ENCODE results near the gene FGF18.

FGF18 gene

GRCh38 chr5:171426266-171426665 lies 6.8 kb downstream of the FGF18 start:
- no peak overlapping the region for H3K4me3 ChIP-seq (ENCODE audit: control insufficient read depth, low read depth, low read length)
- TF ChIP-seq, protein P1, sequence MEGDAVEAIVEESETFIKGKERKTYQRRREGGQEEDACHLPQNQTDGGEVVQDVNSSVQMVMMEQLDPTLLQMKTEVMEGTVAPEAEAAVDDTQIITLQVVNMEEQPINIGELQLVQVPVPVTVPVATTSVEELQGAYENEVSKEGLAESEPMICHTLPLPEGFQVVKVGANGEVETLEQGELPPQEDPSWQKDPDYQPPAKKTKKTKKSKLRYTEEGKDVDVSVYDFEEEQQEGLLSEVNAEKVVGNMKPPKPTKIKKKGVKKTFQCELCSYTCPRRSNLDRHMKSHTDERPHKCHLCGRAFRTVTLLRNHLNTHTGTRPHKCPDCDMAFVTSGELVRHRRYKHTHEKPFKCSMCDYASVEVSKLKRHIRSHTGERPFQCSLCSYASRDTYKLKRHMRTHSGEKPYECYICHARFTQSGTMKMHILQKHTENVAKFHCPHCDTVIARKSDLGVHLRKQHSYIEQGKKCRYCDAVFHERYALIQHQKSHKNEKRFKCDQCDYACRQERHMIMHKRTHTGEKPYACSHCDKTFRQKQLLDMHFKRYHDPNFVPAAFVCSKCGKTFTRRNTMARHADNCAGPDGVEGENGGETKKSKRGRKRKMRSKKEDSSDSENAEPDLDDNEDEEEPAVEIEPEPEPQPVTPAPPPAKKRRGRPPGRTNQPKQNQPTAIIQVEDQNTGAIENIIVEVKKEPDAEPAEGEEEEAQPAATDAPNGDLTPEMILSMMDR (IDR thresholded peaks at IDR 0.05; ENCODE audit: control insufficient read depth, insufficient read depth, low read depth, low read length, missing control alignments) = no peak
- no peak for DNase-seq (ENCODE audit: low read depth)

DNA sequence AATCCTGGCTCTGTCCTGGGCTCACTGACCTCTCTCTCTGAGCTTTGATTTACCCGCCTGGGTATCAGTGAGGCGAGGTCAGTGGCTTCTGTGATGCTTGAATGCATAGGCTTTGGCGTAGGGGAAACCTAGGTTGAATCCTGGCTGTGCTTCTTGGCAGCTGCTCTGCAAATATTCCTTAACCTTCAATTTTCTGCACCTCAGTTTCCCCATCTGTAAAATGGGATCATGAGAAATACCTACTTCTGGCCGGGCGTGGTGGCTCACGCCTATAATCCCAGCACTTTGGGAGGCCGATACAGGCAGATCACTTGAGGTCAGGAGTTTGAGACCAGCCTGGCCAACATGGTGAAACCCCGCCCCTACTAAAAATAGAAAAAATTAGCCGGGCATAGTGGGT lies 7.2 kb downstream of the FGF18 start:
- no peak for DNase-seq (ENCODE audit: low read depth)
- no peak overlapping the region for H3K4me3 ChIP-seq (ENCODE audit: control insufficient read depth, low read depth, low read length)
- TF ChIP-seq, protein P1 (IDR thresholded peaks at IDR 0.05; ENCODE audit: control insufficient read depth, insufficient read depth, low read depth, low read length, missing control alignments) = no peak

GRCh38 chr5:171427318-171428167 lies 8.1 kb downstream of the FGF18 start:
- no peak overlapping the region for H3K4me3 ChIP-seq (ENCODE audit: control insufficient read depth, low read depth, low read length)
- TF ChIP-seq, protein P1 (IDR thresholded peaks at IDR 0.05; ENCODE audit: control insufficient read depth, insufficient read depth, low read depth, low read length, missing control alignments) = no peak
- DNase-seq (ENCODE audit: low read depth) = no peak

- no peak for DNase-seq (ENCODE audit: low read depth)
- TF ChIP-seq, protein P1 (IDR thresholded peaks at IDR 0.05; ENCODE audit: control insufficient read depth, insufficient read depth, low read depth, low read length, missing control alignments) = no peak
- no peak overlapping the region for H3K4me3 ChIP-seq (ENCODE audit: control insufficient read depth, low read depth, low read length)
Measured at GRCh38 chr5:171428168-171428696, 8.8 kb downstream of the FGF18 start.

DNA sequence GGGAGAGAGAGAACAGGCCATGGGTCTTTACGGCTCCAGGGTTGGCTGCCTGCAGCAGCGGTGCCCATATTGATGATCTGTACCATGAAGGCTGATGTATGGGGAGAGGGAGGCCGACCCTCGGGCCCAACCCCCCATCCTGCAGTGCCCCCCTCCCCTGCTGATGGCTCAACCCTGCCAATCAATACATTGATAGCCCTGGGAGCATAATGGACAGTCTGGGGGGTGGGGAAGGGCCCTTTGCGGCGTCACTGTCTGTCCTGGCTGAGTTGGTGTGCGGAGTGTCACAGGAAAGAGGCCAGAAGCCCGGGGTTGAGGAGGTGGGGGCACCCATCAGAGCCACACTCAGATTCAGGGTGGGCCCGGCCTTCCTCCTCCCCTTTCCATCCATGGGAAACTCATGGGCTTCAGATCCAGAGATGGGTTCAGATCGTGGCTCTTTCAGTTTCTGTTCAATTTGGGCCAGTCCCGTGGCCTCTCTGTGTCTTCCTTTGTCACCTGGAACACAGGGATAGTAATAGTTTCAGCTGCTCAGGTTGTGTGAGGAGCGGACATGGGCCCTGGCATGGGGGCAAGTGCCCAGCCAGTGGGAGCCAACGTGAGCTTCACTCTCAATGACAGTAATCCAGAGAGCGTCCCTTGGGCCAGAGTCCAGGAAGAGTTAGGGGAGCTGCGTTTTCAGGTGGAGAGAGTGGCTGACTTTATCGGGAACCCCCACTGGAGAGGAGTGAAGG lies 9.5 kb downstream of the FGF18 start:
- H3K4me3 ChIP-seq (ENCODE audit: control insufficient read depth, low read depth, low read length) = no peak overlapping the region
- DNase-seq (ENCODE audit: low read depth) = no peak
- TF ChIP-seq, protein P1 (IDR thresholded peaks at IDR 0.05; ENCODE audit: control insufficient read depth, insufficient read depth, low read depth, low read length, missing control alignments) = no peak

DNA sequence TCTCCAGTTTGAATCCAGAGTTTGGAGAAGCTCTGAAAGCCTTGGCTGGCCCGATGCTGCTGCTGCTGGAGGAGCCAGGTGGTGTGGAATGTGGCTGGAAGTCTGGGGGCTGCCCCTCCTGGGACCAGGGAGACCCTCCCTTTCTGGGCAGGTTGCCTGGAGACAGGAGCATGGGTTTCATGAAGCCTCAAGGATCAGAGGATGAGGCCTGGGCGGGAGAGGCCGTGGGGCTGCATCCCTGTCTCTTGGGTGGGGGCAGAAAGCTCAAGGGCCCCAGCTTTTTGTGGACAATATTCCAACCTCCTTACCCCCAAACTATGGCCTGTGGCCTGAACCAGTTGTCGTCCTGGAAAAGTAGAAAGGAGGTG lies 10.1 kb downstream of the FGF18 start:
- DNase-seq (ENCODE audit: low read depth) = no peak
- TF ChIP-seq, protein P1 (IDR thresholded peaks at IDR 0.05; ENCODE audit: control insufficient read depth, insufficient read depth, low read depth, low read length, missing control alignments) = no peak
- H3K4me3 ChIP-seq (ENCODE audit: control insufficient read depth, low read depth, low read length) = no peak overlapping the region
